AG10803 (cell line): ENCODE results near the gene DNAJC13.
A peak's percentile ranks its signal among the peaks of the same experiment; 100 is the strongest.

Source experiments
- DNase-seq: peaks from one replicate; pipeline ENCODE4 v3.0.0; 2010; ENCODE audit warnings: low read depth
- H3K4me3 ChIP-seq: 2 replicates; pipeline ENCODE4 v1.5.1; 2011; ENCODE audit warnings: mild to moderate bottlenecking, low read length, control low read depth
- CTCF ChIP-seq: conservative IDR thresholded peaks from 2 replicates; pipeline ENCODE4 v1.5.1; 2011; ENCODE audit warnings: mild to moderate bottlenecking, low read length, control low read depth, inconsistent platforms

Gene DNAJC13

GRCh38 chr3:132461544-132461943 lies 44.2 kb downstream of the DNAJC13 start:
- no peak for TF ChIP-seq CTCF

GRCh38 chr3:132464066-132464465 lies 46.8 kb downstream of the DNAJC13 start:
- no peak for TF ChIP-seq CTCF
- H3K4me3 ChIP-seq, result no peak overlapping the region
- peak; percentile 33 for DNase-seq

More at GRCh38 chr3:132461544-132461943, 44.2 kb downstream of the DNAJC13 start:
- no peak overlapping the region for H3K4me3 ChIP-seq
- DNase-seq, result no peak

- no peak for DNase-seq
- TF ChIP-seq CTCF, result no peak
- H3K4me3 ChIP-seq, result no peak overlapping the region
These were observed 52.0 kb downstream of the DNAJC13 start for GRCh38 chr3:132469326-132469725.

GRCh38 chr3:132486099-132486498 lies 68.8 kb downstream of the DNAJC13 start:
- no peak for TF ChIP-seq CTCF
- peak; percentile 64 for DNase-seq
- H3K4me3 ChIP-seq, result no peak overlapping the region

GRCh38 chr3:132488151-132488550 lies 70.8 kb downstream of the DNAJC13 start:
- no peak for TF ChIP-seq CTCF
- no peak for DNase-seq
- H3K4me3 ChIP-seq, result no peak overlapping the region

- no peak for DNase-seq
- TF ChIP-seq CTCF, result no peak
- H3K4me3 ChIP-seq, result no peak overlapping the region
These were observed 81.8 kb downstream of the DNAJC13 start for GRCh38 chr3:132499071-132499470.

- H3K4me3 ChIP-seq, result no peak overlapping the region
- no peak for TF ChIP-seq CTCF
- DNase-seq, result no peak
These were observed 86.3 kb downstream of the DNAJC13 start for GRCh38 chr3:132503559-132503958.
